HK-2 (cell line): ENCODE measurements around the gene ADGRB2.

ENCODE experiments used
- DNase-seq: peaks from one replicate; pipeline ENCODE4 v3.0.0-alpha.2; 2018; ENCODE audit not compliant: unreplicated experiment

Gene ADGRB2

DNA sequence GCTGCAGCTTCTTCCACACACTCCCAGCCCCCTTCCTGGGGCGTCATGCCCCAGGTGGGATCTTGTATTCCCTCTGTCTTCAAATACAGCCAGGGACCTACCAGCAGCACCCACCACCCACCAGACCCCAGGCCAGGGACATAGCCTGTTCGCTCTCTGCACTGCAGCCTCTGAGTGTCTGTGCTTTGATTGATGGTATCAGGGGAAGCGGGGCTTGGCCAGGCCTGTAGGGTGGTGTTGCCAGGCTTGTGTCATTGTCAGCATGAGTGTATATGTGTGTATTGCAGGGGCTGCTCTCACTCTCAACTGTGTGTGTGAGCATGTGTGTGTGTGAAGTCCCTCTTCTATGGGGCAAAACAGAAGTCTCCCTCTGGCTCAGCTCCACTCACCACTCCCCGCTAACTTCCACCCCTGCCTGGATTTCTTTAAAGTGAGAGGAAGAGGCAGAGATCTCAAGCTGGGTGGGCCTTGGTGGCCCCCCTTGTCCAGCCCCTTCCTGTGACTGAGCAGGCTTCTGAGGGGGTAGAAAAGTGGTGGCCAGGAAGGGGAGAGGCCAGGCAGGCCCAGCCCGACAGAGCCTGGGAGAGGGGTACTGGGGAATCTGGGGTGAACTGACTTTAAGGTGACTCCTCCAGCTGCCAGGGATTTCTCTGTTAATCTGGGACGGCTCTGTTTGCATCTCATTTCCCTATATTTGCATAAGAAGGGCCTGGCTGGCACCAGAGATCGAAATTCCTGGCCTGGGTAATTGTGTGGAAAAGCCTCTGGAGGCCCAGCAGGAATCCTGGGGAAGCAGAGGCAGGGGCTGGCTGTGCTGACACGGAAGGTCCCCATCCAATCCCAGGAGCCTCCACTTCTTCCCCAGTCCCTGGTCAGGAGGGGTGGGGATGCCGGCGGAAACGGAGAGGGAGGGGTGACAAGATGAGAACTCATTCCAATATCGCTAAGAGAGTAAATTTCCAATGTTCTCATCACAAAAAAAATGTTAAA, 18.6 kb upstream of the ADGRB2 start:
- no peak for DNase-seq

- DNase-seq: no peak
Observed at GRCh38 chr1:31781756-31782371, 17.7 kb upstream of the ADGRB2 start.

DNA sequence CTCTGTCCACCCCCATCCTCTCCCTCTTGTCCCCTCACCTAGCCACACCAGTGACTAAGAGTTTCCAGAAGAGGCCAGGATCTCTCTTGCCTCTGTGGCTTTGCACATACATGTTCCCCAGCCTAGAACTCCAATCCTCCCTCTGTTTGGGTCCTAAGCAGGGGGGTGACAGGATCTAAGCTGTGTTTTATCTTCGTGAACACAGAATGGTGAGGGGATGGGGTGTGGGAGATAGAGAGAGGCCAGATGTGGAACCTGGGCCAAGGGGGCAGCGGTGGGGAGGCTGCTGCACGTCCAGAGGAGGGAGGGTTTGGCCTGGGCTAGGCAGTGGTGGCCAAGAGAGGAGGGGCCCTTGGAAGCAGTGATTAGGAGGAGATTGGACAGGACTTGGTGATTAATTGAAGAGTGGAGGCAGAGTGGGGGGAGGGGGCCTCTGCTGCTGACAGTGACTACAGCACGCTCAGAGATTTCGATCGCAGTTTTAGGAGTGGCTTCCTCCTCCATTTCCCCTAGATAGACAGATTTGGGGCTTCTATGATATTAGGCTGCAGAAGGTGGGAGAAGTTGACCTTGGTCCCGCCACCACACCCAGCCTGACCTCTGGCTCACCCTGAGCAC, 17.1 kb upstream of the ADGRB2 start:
- no peak for DNase-seq

DNA sequence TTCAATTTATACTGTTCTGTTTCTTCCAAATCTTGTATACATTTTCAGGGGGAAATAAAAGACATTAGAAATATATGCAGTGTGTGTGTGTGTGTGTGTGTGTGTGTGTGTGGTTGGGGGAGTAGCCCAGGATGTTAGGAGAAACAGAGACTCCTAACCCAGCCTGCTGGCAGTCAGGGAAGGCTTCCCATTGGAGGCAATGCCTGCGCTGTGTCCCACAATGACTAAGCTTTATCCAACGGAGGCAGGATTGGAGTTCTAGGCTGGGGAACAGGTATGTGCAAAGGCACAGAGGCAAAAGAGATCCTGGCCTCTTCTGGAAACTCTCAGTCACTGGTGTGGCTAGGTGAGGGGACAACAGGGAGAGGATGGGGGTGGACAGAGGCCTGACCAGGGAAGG, 16.5 kb upstream of the ADGRB2 start:
- no peak for DNase-seq

DNA sequence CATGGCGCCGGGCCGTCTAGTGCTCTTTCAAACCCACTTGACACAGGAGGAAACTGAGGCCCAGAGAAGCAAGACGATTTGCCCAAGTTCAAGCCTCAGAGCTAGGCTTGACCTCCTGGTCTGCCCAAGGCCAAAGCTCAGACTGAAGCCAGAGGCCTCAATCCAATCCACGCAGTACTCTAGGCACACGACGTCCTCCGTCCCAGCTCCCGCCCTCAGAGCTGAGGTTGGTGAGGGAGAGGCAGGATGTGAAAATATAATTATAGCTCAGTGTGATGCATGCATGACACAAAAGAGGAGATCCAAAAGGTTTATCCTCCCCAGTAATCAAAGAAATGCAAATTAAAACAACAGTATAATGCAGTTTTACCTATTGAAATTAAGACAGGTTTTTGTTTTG, 15.5 kb upstream of the ADGRB2 start:
- DNase-seq: no peak

DNA sequence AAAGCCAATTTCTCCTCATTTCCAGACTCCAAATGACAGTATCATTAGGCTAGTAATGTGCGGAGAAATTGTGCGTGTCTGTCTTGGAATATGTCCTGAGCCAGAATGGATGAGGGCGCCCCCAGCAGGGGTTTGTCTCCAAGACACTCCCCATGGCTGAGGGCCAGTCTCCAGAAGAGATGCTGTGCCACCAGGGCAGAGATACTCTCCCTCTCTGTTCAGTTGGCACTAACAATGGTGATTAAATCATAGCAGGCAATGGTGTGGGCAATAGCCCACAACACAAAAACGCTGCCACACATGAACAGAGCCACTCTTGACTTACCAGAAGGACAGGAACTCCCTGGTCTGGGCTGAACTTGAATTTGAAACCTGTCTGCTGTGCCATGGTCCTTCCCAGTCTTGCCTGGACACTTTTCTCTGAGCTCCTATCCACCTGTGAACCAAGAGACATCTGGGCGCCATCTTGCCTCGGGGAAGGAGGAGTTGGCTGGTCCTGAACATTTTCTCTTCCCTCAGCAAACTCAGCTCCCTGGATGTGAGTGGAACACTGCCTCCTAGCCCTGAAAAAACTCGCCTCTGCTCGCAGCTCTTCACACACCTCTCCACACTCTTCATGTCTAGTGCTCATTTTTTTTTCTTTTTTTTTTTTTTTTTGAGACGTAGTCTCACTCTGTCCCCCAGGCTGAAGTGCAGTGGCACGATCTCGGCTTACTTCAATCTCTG, 14.8 kb upstream of the ADGRB2 start:
- DNase-seq: no peak

DNA sequence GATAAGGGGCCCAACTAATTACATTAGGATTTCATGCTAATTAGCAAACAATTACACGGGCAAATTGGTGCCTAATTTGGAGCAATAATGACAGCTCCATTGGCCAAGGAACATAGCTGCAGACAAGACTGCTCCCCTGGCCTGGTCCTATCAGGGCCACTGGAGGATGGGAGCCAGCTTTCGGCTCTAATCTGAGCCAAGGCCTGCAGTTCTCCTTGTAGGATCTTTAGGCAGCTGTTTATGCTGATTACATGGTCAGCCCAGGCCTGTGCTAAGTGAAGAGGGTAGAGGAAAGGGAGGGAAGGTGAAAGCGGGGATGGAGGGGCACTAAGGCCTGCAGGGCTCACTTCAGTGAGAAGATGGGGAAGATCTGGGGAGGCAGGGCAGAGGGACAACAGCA, 12.4 kb upstream of the ADGRB2 start:
- no peak for DNase-seq

GRCh38 chr1:31776032-31776431, 11.9 kb upstream of the ADGRB2 start:
- DNase-seq: no peak

GRCh38 chr1:31775210-31775999, 11.3 kb upstream of the ADGRB2 start:
- no peak for DNase-seq

- DNase-seq: no peak
Observed at GRCh38 chr1:31774495-31774894, 10.4 kb upstream of the ADGRB2 start.

- no peak for DNase-seq
Observed at GRCh38 chr1:31773861-31774260, 9.7 kb upstream of the ADGRB2 start.

DNA sequence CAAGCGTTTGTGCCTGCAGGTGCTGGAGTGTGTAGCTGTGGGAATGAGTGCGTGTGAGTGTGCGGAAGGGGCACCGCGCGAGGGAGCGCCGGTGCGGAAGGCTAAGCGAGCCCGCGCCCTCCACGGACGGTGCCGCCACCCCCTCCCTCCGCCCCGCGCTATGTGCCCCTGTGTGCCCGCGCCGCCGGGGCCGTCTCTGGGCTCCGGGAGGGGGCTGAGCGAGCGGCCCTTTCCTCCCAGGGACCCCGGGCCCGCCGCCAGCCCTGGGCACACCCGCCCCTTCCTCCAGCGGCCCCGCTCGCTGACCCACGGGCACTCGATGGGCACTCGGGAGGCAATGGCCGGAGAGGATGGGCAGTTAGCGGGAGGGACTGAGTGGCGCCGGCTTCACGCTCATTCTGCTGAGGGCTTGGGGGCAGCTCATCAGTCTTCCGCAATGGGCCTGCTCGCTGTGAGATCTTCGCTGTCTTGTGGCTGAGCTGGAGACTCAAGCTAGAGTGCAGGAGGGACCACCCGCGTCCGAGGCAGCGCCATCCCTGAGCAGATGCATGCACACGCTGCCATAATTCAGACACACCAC, 8.6 kb upstream of the ADGRB2 start:
- no peak for DNase-seq

- no peak for DNase-seq
Observed at GRCh38 chr1:31771891-31772668, 7.9 kb upstream of the ADGRB2 start.

- DNase-seq: no peak
Observed at GRCh38 chr1:31769720-31770390, 5.7 kb upstream of the ADGRB2 start.

DNA sequence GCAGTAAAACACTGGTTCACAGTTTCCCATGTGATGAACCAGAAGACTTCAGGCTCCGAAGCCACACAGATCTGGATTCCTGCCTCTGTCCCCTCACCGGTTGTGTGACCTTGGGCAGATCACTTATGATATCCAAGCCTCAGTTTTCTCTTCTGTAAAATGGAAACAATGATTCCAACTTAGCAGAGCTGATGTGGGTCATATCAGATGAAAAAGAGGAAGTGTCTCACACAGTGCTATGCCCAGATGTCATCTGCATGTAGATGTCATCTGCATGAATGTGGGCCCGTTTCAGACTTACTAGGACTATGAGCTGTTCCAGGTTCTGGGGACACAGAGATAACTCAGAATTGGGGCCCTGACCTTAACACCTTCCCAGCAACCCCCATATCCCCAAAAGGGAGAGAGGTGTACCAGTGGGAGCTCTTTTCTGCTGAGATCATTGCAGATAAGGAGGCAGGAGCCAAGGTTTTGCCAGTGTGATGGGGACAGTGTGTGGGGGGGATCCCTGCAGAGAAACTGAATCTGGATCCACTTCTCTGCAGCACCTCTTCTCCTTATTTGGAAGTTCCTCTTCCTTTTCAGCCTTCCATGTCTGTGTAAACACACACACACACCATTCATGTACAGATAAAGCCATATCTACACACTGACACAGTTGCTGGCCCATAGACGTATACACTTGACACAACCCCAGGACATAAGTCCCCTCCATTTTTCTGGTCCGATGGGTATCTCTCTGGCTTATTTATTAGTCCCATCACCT, 5.0 kb upstream of the ADGRB2 start:
- DNase-seq: no peak

GRCh38 chr1:31768407-31768907, 4.3 kb upstream of the ADGRB2 start:
- DNase-seq: no peak

- DNase-seq: no peak
Observed at GRCh38 chr1:31767225-31767624, 3.1 kb upstream of the ADGRB2 start.

DNA sequence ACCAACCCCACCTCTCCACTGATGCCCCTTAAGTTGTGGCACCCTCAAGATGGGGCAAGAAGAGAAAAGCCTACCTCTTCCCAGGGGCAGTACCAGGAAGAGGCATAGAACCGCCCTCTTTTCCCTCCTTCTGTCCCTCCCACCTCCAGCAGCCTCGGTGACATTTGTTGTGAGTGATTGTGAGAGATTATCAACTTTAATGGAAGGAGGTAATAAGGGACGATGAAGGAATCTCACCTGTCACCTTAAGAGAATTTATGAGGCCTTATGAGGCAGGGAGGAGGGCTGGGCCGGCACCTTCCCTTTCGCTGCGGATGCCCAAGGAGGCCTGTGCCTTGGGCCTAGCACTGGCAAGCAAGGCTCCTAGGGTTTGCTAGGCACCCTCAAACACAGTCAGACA, 1.4 kb upstream of the ADGRB2 start:
- DNase-seq: no peak

- no peak for DNase-seq
Observed at GRCh38 chr1:31765041-31765467, 914 bp upstream of the ADGRB2 start.
